Glutamatergic neuron (in vitro differentiated cells): ENCODE results near the gene LRP1-AS. TPM values are rescaled to one million over a fixed set of nuclear protein-coding genes. Genes with fewer than 3 reads are reported as not detected.

ENCODE experiments used
- DNase-seq: peaks from one replicate; pipeline ENCODE4 v3.0.0; 2022
- H3K27ac Mint-ChIP-seq: one replicate; pipeline ENCODE4 v1.8.0; 2020; ENCODE audit warnings: mild to moderate bottlenecking, mixed read lengths, inconsistent platforms; ENCODE audit not compliant: unreplicated experiment
- H3K27me3 Mint-ChIP-seq: one replicate; pipeline ENCODE4 v1.8.0; 2020; ENCODE audit warnings: mild to moderate bottlenecking, moderate library complexity, mixed read lengths, inconsistent platforms; ENCODE audit not compliant: unreplicated experiment
- H3K36me3 Mint-ChIP-seq: one replicate; pipeline ENCODE4 v1.8.0; 2020; ENCODE audit warnings: mild to moderate bottlenecking, mixed read lengths, inconsistent platforms; ENCODE audit not compliant: unreplicated experiment
- H3K4me1 Mint-ChIP-seq: one replicate; pipeline ENCODE4 v1.8.0; 2020; ENCODE audit warnings: mild to moderate bottlenecking, low read depth, mixed read lengths, inconsistent platforms; ENCODE audit not compliant: unreplicated experiment
- H3K4me3 Mint-ChIP-seq: one replicate; pipeline ENCODE4 v1.8.0; 2020; ENCODE audit warnings: mild to moderate bottlenecking, mixed read lengths, inconsistent platforms; ENCODE audit not compliant: unreplicated experiment
- H3K9me3 Mint-ChIP-seq: one replicate; pipeline ENCODE4 v1.8.0; 2020; ENCODE audit warnings: mild to moderate bottlenecking, moderate library complexity, mixed read lengths, inconsistent platforms; ENCODE audit not compliant: unreplicated experiment
- CTCF ChIP-seq: fragments of 200-600 bp; sonication (generic); IDR thresholded peaks from one replicate; pipeline ENCODE4 v1.5.0; 2021; ENCODE audit not compliant: partially characterized antibody, unreplicated experiment
- total RNA-seq: library from RNA; stranded (reverse); fragmentation: NEBNext Ultra II Directional; extraction: Animal tissue kit (Norgen Biotek cat#: 25700); gene quantifications from one replicate; pipeline ENCODE4 v1.2.1, GENCODE V29; 2021; ENCODE audit not compliant: unreplicated experiment

LRP1-AS gene
- total RNA-seq, 1 donor from 2014 or later = not detected

GRCh38 chr12:57118711-57119271 is 28.6 kb downstream of the LRP1-AS start:
- peaks cover 2% of the 10 kb centered on the region for H3K27me3 Mint-ChIP-seq
- H3K9me3 Mint-ChIP-seq = peaks cover 6% of the 10 kb centered on the region
- peaks cover 6% of the 10 kb centered on the region for H3K36me3 Mint-ChIP-seq
- H3K4me3 Mint-ChIP-seq = no peak overlapping the region
- H3K27ac Mint-ChIP-seq = no peak overlapping the region
- no peak for TF ChIP-seq CTCF
- no peaks in the 10 kb centered on the region for H3K4me1 Mint-ChIP-seq
- DNase-seq = no peak

GRCh38 chr12:57116580-57117281 is 30.7 kb downstream of the LRP1-AS start:
- no peak for DNase-seq
- Mint-ChIP-seq H3K27ac (no peak overlapping the region), H3K4me1 (peaks cover 4% of the 10 kb centered on the region), H3K4me3 (no peak overlapping the region), H3K36me3 (peaks cover 6% of the 10 kb centered on the region), H3K27me3 (peaks cover 6% of the 10 kb centered on the region), H3K9me3 (peaks cover 9% of the 10 kb centered on the region)
- no peak for TF ChIP-seq CTCF

GRCh38 chr12:57112492-57113294 is 34.7 kb downstream of the LRP1-AS start:
- Mint-ChIP-seq H3K9me3 (peaks cover 13% of the 10 kb centered on the region), H3K4me3 (peak overlapping the region; percentile 96), H3K27me3 (peaks cover 7% of the 10 kb centered on the region), H3K27ac (no peak overlapping the region), H3K4me1 (peaks cover 9% of the 10 kb centered on the region), H3K36me3 (no peaks in the 10 kb centered on the region)
- TF ChIP-seq CTCF = peak; percentile 72
- DNase-seq = no peak

- peaks cover 9% of the 10 kb centered on the region for H3K9me3 Mint-ChIP-seq
- DNase-seq = peak; percentile 44
- H3K27ac Mint-ChIP-seq = peak within 1 kb of the TSS; percentile 94
- peak within 1 kb of the TSS; percentile 96 for H3K4me3 Mint-ChIP-seq
- no peaks in the 10 kb centered on the region for H3K36me3 Mint-ChIP-seq
- H3K4me1 Mint-ChIP-seq = peaks cover 9% of the 10 kb centered on the region
- peaks cover 9% of the 10 kb centered on the region for H3K27me3 Mint-ChIP-seq
- no peak for TF ChIP-seq CTCF
Measured at GRCh38 chr12:57111031-57111734, 36.2 kb downstream of the LRP1-AS start, which contains the start of gene STAT6. Gene STAT6 (minus strand): TSS chr12:57111362. CDS start chr12:57108278, 3,084 bp downstream.
